PC-9 (cell line): Measurements from ENCODE around the gene PGF. TPM values are rescaled to one million over a fixed set of nuclear protein-coding genes. Genes with fewer than 3 reads are reported as not detected.

Source experiments
- BruUV-seq: library from RNA; stranded (reverse); fragments of 400-500 nt; replicated peaks from 2 replicates; lab custom pipeline; 2021; lab: Mats Ljungman, UMichigan
- CTCF ChIA-PET: fragments of 300-600 bp; sonication (Branson Sonifier 250); formaldehyde crosslinking; loops from one replicate; lab custom pipeline; 2022; ENCODE audit warnings: antibody characterized with exemption; lab: Charles Lee
- POLR2A ChIA-PET: fragments of 300-600 bp; sonication (Branson Sonifier 250); formaldehyde crosslinking; loops from one replicate; lab custom pipeline; 2022; ENCODE audit warnings: antibody characterized with exemption; ENCODE audit not compliant: unreplicated experiment; lab: Charles Lee
- DNase-seq, 2 experiments: peaks; one replicate each; pipeline versions ENCODE4 v3.0.0 to v3.0.0-alpha.2; 2015 to 2022; ENCODE audit warnings: mixed read lengths in 1 of 2
- H2AFZ ChIP-seq: fragments of 200-600 bp; sonication (generic); 2 replicates; pipeline ENCODE4 v1.8.1; 2017; ENCODE audit warnings: antibody characterized with exemption
- H3F3A ChIP-seq: fragments of 200-600 bp; sonication (generic); 2 replicates; pipeline ENCODE4 v1.8.1; 2017; ENCODE audit warnings: antibody characterized with exemption, mild to moderate bottlenecking, low read depth; ENCODE audit not compliant: insufficient read depth
- H3K27ac ChIP-seq: fragments of 200-600 bp; sonication (generic); 2 replicates; pipeline ENCODE4 v1.6.1; 2016; ENCODE audit warnings: mixed run types
- H3K27me3 ChIP-seq: fragments of 200-600 bp; sonication (generic); 2 replicates; pipeline ENCODE4 v1.6.1; 2016; ENCODE audit warnings: low read depth, mixed run types; ENCODE audit not compliant: insufficient read depth
- H3K36me3 ChIP-seq: fragments of 200-600 bp; sonication (generic); 2 replicates; pipeline ENCODE4 v1.6.1; 2016; ENCODE audit warnings: low read depth, mixed run types
- H3K4me1 ChIP-seq: fragments of 200-600 bp; sonication (generic); replicated peaks from 2 replicates; pipeline ENCODE4 v1.6.1; 2016; ENCODE audit warnings: mixed run types; ENCODE audit not compliant: insufficient read depth
- H3K4me2 ChIP-seq: fragments of 200-600 bp; sonication (generic); 2 replicates; pipeline ENCODE4 v1.6.1; 2017; ENCODE audit warnings: mixed run types
- H3K4me3 ChIP-seq: fragments of 200-600 bp; sonication (generic); 2 replicates; pipeline ENCODE4 v1.6.1; 2016; ENCODE audit warnings: mixed run types
- H3K79me2 ChIP-seq: fragments of 200-600 bp; sonication (generic); 2 replicates; pipeline ENCODE4 v1.6.1; 2017; ENCODE audit warnings: low read depth, mixed run types
- H3K9me2 ChIP-seq: fragments of 200-600 bp; sonication (generic); 2 replicates; pipeline ENCODE4 v1.8.1; 2017; ENCODE audit warnings: mild to moderate bottlenecking; ENCODE audit not compliant: insufficient read depth
- H3K9me3 ChIP-seq: fragments of 200-600 bp; sonication (generic); 2 replicates; pipeline ENCODE4 v1.8.1; 2016; ENCODE audit warnings: low read depth; ENCODE audit not compliant: insufficient read depth
- H4K20me1 ChIP-seq: fragments of 200-600 bp; sonication (generic); 2 replicates; pipeline ENCODE4 v1.8.1; 2017; ENCODE audit not compliant: insufficient read depth
- EZH2 ChIP-seq: fragments of 200-600 bp; sonication (generic); IDR thresholded peaks from 2 replicates; pipeline ENCODE4 v1.8.0; 2017; ENCODE audit warnings: antibody characterized with exemption, low read depth
- intact Hi-C: fragments of 100-400 bp; cut with micrococcal nuclease; formaldehyde crosslinking; loops from one replicate; pipeline ENCODE4 v1.10.0; 2022; ENCODE audit not compliant: unreplicated experiment
- total RNA-seq: library from RNA; stranded (reverse); gene quantifications from 2 replicates; pipeline ENCODE4 v1.2.3, GENCODE V29; 2021
- TF ChIP-seq, protein P1 (sequence below): fragments of 200-600 bp; sonication (generic); conservative IDR thresholded peaks from 2 replicates; pipeline ENCODE4 v1.6.1; 2017; ENCODE audit warnings: mixed run types, antibody characterized with exemption, mild to moderate bottlenecking, moderate library complexity

Gene PGF
- total RNA-seq, 1 experiment from 2014 or later: 11.7 TPM

DNA sequence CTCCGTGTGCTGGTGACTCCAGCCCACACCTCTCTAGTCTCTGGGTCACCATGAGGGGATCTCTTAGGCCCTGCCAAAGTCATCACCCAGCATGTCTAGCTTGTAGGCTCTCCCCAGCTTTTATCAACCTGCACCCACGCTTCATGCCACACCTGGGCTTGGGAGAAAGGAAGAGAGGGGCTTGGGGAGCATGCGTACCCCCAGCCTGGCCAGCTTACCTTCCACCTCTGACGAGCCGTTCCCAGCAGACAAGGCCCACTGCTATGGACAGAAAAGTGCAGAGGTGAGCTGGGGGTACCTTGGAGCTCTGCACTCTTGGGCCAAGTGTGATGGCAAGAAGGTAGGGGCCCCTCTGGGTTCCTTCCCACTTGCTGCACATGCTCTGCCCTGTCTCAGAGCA, 1.7 kb downstream of the PGF start:
- peaks cover 5% of the 10 kb centered on the region; the same call in 1 of the 2 replicates for H3K27me3 ChIP-seq
- no peak overlapping the region for H2AFZ ChIP-seq
- BruUV-seq: no TSS peak
- H3K36me3 ChIP-seq: no peaks in the 10 kb centered on the region
- H3K4me2 ChIP-seq: no peak overlapping the region
- H4K20me1 ChIP-seq: no peaks in the 10 kb centered on the region
- no peak overlapping the region for H3K27ac ChIP-seq
- H3K9me2 ChIP-seq: no peaks in the 10 kb centered on the region
- no peak for TF ChIP-seq EZH2
- TF ChIP-seq, protein P1, sequence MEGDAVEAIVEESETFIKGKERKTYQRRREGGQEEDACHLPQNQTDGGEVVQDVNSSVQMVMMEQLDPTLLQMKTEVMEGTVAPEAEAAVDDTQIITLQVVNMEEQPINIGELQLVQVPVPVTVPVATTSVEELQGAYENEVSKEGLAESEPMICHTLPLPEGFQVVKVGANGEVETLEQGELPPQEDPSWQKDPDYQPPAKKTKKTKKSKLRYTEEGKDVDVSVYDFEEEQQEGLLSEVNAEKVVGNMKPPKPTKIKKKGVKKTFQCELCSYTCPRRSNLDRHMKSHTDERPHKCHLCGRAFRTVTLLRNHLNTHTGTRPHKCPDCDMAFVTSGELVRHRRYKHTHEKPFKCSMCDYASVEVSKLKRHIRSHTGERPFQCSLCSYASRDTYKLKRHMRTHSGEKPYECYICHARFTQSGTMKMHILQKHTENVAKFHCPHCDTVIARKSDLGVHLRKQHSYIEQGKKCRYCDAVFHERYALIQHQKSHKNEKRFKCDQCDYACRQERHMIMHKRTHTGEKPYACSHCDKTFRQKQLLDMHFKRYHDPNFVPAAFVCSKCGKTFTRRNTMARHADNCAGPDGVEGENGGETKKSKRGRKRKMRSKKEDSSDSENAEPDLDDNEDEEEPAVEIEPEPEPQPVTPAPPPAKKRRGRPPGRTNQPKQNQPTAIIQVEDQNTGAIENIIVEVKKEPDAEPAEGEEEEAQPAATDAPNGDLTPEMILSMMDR: no peak
- H3K79me2 ChIP-seq: no peaks in the 10 kb centered on the region
- H3K4me3 ChIP-seq: no peak overlapping the region
- intact Hi-C loops: loop anchor here (2.0 kb wide), 1 partner anchor 49 kb away; the partner anchor contains the start of gene EIF2B2
- peaks cover 5% of the 10 kb centered on the region; the same call in 1 of the 2 replicates for H3K4me1 ChIP-seq
- no peak for DNase-seq
- H3K9me3 ChIP-seq: no peaks in the 10 kb centered on the region
- H3F3A ChIP-seq: 0 out of 2 replicates have a peak, but pooled peaks cover 5% of the 10 kb centered on the region
- ChIA-PET CTCF (interaction anchor here (1.3 to 1.4 kb wide), 2 partner anchors 9 to 48 kb away, joined by 3 to 5 read pairs; no protein-coding TSS in a partner anchor), POLR2A (interaction anchor here (0.6 kb wide), 4 partner anchors 28 to 108 kb away, joined by 3 to 4 read pairs (median 4); partner anchors contain the start of gene EIF2B2)

DNA sequence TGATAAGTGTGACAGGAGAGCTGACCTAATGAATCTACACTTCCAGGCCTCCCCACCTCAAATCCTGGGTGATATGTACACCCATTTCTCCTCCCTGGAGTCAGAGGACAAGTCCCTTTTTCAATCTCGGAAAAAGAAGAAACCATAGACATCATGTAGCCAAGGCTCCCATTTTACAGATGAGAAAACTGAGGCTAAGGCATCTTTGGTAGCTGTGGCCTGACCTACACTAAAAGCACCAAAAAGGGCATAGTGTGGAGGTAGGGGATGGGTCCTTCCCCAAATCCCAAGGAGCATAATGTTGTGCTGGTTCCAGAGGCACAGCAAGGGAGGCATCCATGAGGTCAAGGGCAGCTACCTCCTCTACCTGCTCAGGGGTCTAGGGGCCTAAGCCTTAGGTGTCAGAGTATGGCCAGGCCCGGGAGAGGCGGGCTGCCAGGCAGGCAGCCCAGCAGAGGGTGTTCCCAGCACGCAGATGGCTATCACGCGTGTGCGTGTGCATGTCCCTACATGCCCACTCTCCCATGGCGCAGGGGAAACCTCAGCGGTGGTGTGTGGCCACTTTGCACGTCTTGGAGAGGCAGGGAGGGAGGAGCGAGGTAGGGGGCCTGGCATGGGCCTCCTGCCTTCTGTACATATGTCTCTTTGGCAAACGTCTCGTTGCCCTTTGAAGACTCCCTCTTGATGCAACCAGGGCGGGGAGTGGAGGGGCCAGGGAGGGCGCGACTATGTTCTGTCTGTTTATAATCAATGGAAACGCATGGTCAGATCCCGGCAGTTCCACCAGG, 2.5 kb downstream of the PGF start:
- Histone ChIP-seq H4K20me1 (no peaks in the 10 kb centered on the region), H3K9me3 (no peaks in the 10 kb centered on the region), H3K4me3 (no peak overlapping the region), H3K79me2 (no peaks in the 10 kb centered on the region), H3K27ac (no peak overlapping the region), H3K27me3 (peaks cover 5% of the 10 kb centered on the region; the same call in 1 of the 2 replicates), H3F3A (no peaks in the 10 kb centered on the region), H3K9me2 (no peaks in the 10 kb centered on the region), H2AFZ (no peak overlapping the region), H3K4me1 (peaks cover 5% of the 10 kb centered on the region; the same call in 1 of the 2 replicates), H3K4me2 (no peak overlapping the region), H3K36me3 (no peaks in the 10 kb centered on the region)
- DNase-seq: no peak
- TF ChIP-seq, protein P1: no peak
- TF ChIP-seq EZH2: no peak
- ChIA-PET CTCF (interaction anchor here (1.4 kb wide), 1 partner anchor 8 kb away, joined by 5 read pairs; no protein-coding TSS in a partner anchor), POLR2A (no interaction called here)
- no TSS peak for BruUV-seq
- intact Hi-C loops: no loop called here

DNA sequence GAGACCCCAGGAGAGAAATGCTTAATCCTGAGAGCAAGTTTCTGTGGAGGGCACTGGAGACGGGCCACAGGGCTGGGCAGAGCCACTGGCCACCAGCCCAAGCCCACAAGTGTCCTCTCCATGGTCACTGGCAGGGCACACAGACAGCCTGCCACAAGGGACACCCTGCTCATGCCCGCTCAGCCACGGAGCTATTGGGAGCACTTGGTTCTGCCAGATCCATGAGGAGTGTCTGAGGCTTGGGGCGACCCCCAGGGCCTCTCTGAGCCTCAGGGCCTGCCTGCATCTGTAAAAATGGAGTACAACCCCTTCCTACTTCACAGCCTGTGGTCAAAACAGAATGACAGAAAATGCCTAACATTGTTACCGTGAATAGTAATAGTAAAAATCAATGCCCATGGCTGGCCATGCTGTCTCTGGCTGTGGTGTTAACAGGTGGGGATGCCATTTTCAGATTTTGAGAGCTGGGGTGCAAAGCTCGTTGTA, 3.2 kb downstream of the PGF start:
- no peak for DNase-seq
- Histone ChIP-seq H3K4me1 (peaks cover 5% of the 10 kb centered on the region; the same call in 1 of the 2 replicates), H3F3A (no peaks in the 10 kb centered on the region), H3K27ac (no peak overlapping the region), H4K20me1 (no peaks in the 10 kb centered on the region), H3K4me3 (no peak overlapping the region), H2AFZ (no peak overlapping the region), H3K4me2 (no peak overlapping the region), H3K27me3 (peaks cover 5% of the 10 kb centered on the region; the same call in 1 of the 2 replicates), H3K9me2 (no peaks in the 10 kb centered on the region), H3K36me3 (no peaks in the 10 kb centered on the region), H3K9me3 (no peaks in the 10 kb centered on the region), H3K79me2 (no peaks in the 10 kb centered on the region)
- TF ChIP-seq EZH2: no peak
- TF ChIP-seq, protein P1: no peak
- no TSS peak for BruUV-seq
- intact Hi-C loops: no loop called here
- ChIA-PET POLR2A (no interaction called here), CTCF (interaction anchor here (0.5 kb wide), 1 partner anchor 74 kb away, joined by 9 read pairs; no protein-coding TSS in a partner anchor)
